GM12891 (cell line): Measurements from ENCODE around the gene CAMK1D.

Experiments used
- POLR2A ChIP-seq: IDR thresholded peaks from 2 replicates; pipeline ENCODE4 v1.6.1; 2011; ENCODE audit warnings: low read depth, low read length, control low read depth
- POLR2AphosphoS5 ChIP-seq: IDR thresholded peaks from 2 replicates; pipeline ENCODE4 v1.6.1; 2011; ENCODE audit warnings: low read depth, low read length, control low read depth
- TAF1 ChIP-seq: IDR thresholded peaks from 2 replicates; pipeline ENCODE4 v1.6.1; 2011; ENCODE audit warnings: low read depth, low read length, control low read depth

DNA sequence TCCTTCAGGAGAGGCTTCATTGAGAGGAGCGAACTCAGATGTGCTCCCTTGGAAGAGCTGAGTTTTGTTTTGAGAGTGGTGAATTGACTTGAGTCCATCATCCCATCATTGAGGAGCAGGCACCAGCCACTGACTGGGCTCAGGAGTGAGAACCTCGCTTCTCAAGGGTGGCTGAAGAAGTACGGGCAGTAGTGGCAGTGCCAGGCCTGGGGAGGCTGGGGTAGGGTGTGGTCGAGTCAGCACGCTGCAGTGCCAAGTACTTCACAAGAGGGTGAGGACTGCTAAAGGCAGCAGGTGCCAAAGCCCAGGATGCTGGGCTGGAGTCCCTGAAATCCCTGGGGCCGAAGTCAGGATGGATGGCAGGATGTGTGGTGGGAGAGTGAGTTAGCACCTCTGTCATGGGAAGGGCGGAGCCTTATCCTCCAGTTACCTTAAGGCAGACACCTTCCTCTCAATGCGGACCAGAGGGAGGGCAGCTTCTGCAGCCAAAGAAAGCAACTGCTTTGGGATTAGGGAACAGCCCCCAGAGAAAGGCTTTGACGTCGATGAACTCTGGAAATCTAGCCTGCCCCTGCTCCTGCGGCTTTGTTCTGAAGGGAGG lies 210.3 kb downstream of the CAMK1D start:
- no peak for TF ChIP-seq POLR2AphosphoS5
- no peak for TF ChIP-seq POLR2A
- no peak for TF ChIP-seq TAF1
